MM.1S (cell line): ENCODE data around the gene CCL13.

Experiments
- DNase-seq: peaks from one replicate; pipeline ENCODE4 v3.0.0-alpha.2; 2015
- H2AFZ ChIP-seq: fragments of 300-600 bp; sonication (generic); 2 replicates; pipeline ENCODE4 v1.6.0; 2016; ENCODE audit warnings: antibody characterized with exemption, low read length
- H3F3A ChIP-seq: fragments of 300-600 bp; sonication (generic); 2 replicates; pipeline ENCODE4 v1.6.1; 2016; ENCODE audit warnings: mild to moderate bottlenecking, antibody characterized with exemption, low read length, moderate library complexity, mixed read lengths; ENCODE audit not compliant: insufficient read depth
- H3K27ac ChIP-seq: fragments of 300-600 bp; sonication (generic); 2 replicates; pipeline ENCODE4 v1.5.1; 2016; ENCODE audit warnings: mild to moderate bottlenecking, low read length
- H3K27me3 ChIP-seq: fragments of 300-600 bp; sonication (generic); replicated peaks from 2 replicates; pipeline ENCODE4 v1.6.0; 2016; ENCODE audit warnings: low read length; ENCODE audit not compliant: insufficient read depth
- H3K36me3 ChIP-seq: fragments of 300-600 bp; sonication (generic); replicated peaks from 2 replicates; pipeline ENCODE4 v1.6.1; 2016; ENCODE audit warnings: mild to moderate bottlenecking, low read length, mixed read lengths; ENCODE audit not compliant: insufficient read depth
- H3K4me1 ChIP-seq: fragments of 300-600 bp; sonication (generic); 2 replicates; pipeline ENCODE4 v1.6.1; 2016; ENCODE audit warnings: low read length, mixed read lengths
- H3K4me2 ChIP-seq: fragments of 300-600 bp; sonication (generic); 2 replicates; pipeline ENCODE4 v1.6.0; 2016; ENCODE audit warnings: low read depth, low read length
- H3K4me3 ChIP-seq: fragments of 300-600 bp; sonication (generic); 2 replicates; pipeline ENCODE4 v1.5.1; 2016; ENCODE audit warnings: low read length, mixed read lengths
- H3K79me2 ChIP-seq: fragments of 300-600 bp; sonication (generic); 2 replicates; pipeline ENCODE4 v1.6.1; 2016; ENCODE audit warnings: mixed run types, low read length, mixed read lengths
- H3K9ac ChIP-seq: fragments of 300-600 bp; sonication (generic); 2 replicates; pipeline ENCODE4 v1.6.1; 2016; ENCODE audit warnings: low read length, mixed read lengths
- H3K9me2 ChIP-seq: fragments of 300-600 bp; sonication (generic); replicated peaks from 2 replicates; pipeline ENCODE4 v1.6.1; 2016; ENCODE audit warnings: mild to moderate bottlenecking, low read length, mixed read lengths; ENCODE audit not compliant: insufficient read depth
- H3K9me3 ChIP-seq: fragments of 300-600 bp; sonication (generic); replicated peaks from 2 replicates; pipeline ENCODE4 v1.6.1; 2016; ENCODE audit warnings: mild to moderate bottlenecking, low read length, mixed read lengths; ENCODE audit not compliant: insufficient read depth
- H4K20me1 ChIP-seq: fragments of 300-600 bp; sonication (generic); 2 replicates; pipeline ENCODE4 v1.6.1; 2016; ENCODE audit warnings: mild to moderate bottlenecking, low read length, moderate library complexity, mixed read lengths; ENCODE audit not compliant: insufficient read depth
- EZH2 ChIP-seq: fragments of 300-600 bp; sonication (generic); optimal IDR thresholded peaks from 2 replicates; pipeline ENCODE3; 2017; ENCODE audit warnings: low read depth, mild to moderate bottlenecking, antibody characterized with exemption, low read length, mixed read lengths
- EZH2phosphoT487 ChIP-seq: fragments of 300-600 bp; sonication (generic); IDR thresholded peaks from 2 replicates; pipeline ENCODE4 v1.6.1; 2018; ENCODE audit warnings: antibody characterized with exemption, low read length
- TF ChIP-seq, protein P1 (sequence below): fragments of 300-600 bp; sonication (generic); IDR thresholded peaks from 2 replicates; pipeline ENCODE4 v1.5.1; 2016; ENCODE audit warnings: antibody characterized with exemption, low read length, mixed read lengths

The CCL13 gene

DNA sequence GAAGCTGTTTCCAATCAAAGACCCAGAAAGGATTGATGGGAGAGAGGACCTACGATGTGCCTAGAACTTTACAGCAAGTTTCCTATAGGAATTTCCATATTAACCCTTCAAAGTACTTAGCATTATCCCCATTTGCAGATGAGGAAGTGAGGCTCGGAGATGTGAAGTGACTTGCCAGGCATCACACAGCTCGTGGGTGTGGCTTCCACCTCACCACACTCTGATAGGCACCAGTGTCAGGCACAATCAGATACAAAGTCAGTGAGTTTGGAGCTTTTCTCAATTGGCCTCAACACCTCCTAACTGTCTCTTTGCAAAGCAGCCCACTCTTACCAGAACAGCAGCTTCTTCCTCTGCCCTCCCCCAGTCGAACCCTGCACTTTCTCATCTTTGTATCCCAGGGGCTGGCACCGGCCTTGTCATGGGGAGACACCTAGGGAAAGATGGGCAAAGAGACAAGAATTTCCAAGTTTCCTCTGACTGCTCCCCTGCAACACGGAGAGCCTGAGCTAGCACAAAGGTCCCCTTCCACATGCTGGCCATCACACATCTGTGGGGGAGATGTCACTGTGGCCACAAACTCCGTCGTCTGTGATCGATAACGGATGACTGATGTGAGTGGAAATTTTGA lies 44.1 kb downstream of the CCL13 start:
- Histone ChIP-seq H3K9me2 (no peaks in the 10 kb centered on the region), H4K20me1 (no peaks in the 10 kb centered on the region), H3K9me3 (no peaks in the 10 kb centered on the region), H3K4me1 (peaks cover 58% of the 10 kb centered on the region), H3K4me2 (no peak overlapping the region), H3K9ac (no peak overlapping the region), H3K27me3 (no peaks in the 10 kb centered on the region), H3F3A (no peaks in the 10 kb centered on the region), H3K27ac (no peak overlapping the region), H3K79me2 (no peaks in the 10 kb centered on the region), H3K36me3 (no peaks in the 10 kb centered on the region), H2AFZ (no peak overlapping the region), H3K4me3 (no peak overlapping the region)
- no peak for DNase-seq
- TF ChIP-seq EZH2phosphoT487 (no peak), EZH2 (no peak)
- TF ChIP-seq, protein P1, sequence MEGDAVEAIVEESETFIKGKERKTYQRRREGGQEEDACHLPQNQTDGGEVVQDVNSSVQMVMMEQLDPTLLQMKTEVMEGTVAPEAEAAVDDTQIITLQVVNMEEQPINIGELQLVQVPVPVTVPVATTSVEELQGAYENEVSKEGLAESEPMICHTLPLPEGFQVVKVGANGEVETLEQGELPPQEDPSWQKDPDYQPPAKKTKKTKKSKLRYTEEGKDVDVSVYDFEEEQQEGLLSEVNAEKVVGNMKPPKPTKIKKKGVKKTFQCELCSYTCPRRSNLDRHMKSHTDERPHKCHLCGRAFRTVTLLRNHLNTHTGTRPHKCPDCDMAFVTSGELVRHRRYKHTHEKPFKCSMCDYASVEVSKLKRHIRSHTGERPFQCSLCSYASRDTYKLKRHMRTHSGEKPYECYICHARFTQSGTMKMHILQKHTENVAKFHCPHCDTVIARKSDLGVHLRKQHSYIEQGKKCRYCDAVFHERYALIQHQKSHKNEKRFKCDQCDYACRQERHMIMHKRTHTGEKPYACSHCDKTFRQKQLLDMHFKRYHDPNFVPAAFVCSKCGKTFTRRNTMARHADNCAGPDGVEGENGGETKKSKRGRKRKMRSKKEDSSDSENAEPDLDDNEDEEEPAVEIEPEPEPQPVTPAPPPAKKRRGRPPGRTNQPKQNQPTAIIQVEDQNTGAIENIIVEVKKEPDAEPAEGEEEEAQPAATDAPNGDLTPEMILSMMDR, result no peak

DNA sequence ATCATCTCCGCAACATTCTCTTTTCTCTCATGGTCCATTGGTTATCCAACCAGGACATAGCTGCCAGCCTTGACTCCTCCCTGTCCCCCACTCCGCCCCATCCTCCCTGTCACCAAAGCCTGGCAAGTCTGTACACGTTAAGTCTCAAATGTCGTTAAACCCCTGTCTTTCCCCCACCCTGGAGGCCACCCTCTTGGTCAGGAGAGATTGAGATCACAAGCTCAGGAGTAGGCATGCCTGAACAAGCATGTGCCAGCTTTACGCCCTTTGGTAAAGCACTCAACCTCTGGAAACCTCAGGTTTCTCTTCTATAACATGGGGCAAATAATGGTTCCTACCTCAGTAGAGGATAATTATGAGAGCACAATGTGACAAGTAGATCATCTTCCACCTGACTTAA lies 44.9 kb downstream of the CCL13 start:
- Histone ChIP-seq H3K36me3 (no peaks in the 10 kb centered on the region), H3K27ac (no peak overlapping the region), H3K4me1 (peaks cover 51% of the 10 kb centered on the region), H3K9me3 (no peaks in the 10 kb centered on the region), H3K27me3 (no peaks in the 10 kb centered on the region), H3K9ac (no peak overlapping the region), H3K4me2 (no peak overlapping the region), H3K4me3 (no peak overlapping the region), H4K20me1 (no peaks in the 10 kb centered on the region), H3K9me2 (no peaks in the 10 kb centered on the region), H3F3A (no peaks in the 10 kb centered on the region), H2AFZ (no peak overlapping the region), H3K79me2 (no peaks in the 10 kb centered on the region)
- DNase-seq, result no peak
- no peak for TF ChIP-seq EZH2
- no peak for TF ChIP-seq EZH2phosphoT487
- TF ChIP-seq, protein P1, result no peak

GRCh38 chr17:34403006-34403405 lies 46.7 kb downstream of the CCL13 start:
- no peaks in the 10 kb centered on the region for H3K36me3 ChIP-seq
- peak overlapping the region; percentile 49 for H3K4me2 ChIP-seq
- H3K4me1 ChIP-seq, result peaks cover 44% of the 10 kb centered on the region

More at GRCh38 chr17:34403006-34403405, 46.7 kb downstream of the CCL13 start:
- Histone ChIP-seq H3K27ac (no peak overlapping the region), H3K79me2 (no peaks in the 10 kb centered on the region), H3F3A (no peaks in the 10 kb centered on the region), H3K9ac (no peak overlapping the region), H3K4me3 (no peak overlapping the region), H3K27me3 (no peaks in the 10 kb centered on the region), H3K9me2 (no peaks in the 10 kb centered on the region), H2AFZ (peak overlapping the region; percentile 28; the same call in 1 of the 2 replicates), H4K20me1 (no peaks in the 10 kb centered on the region), H3K9me3 (no peaks in the 10 kb centered on the region)
- DNase-seq, result no peak
- TF ChIP-seq EZH2 (no peak), EZH2phosphoT487 (no peak)
- TF ChIP-seq, protein P1, result no peak
